PFSK-1 (cell line): ENCODE data around the gene WWC1.

ENCODE experiments used
- FOXP2 ChIP-seq: optimal IDR thresholded peaks from 2 replicates; pipeline ENCODE3; 2011; ENCODE audit warnings: borderline replicate concordance, control low read depth, inconsistent platforms; ENCODE audit not compliant: insufficient read depth; ENCODE audit errors: extremely low read length, extremely low read depth
- POLR2AphosphoS5 ChIP-seq: IDR thresholded peaks from 2 replicates; pipeline ENCODE4 v1.6.1; 2012; ENCODE audit warnings: low read depth, mild to moderate bottlenecking, control low read depth, low read length, moderate library complexity
- SIN3A ChIP-seq: IDR thresholded peaks from 2 replicates; pipeline ENCODE4 v1.6.1; 2012; ENCODE audit warnings: mild to moderate bottlenecking, low read length, moderate library complexity, borderline replicate concordance; ENCODE audit not compliant: insufficient read depth
- TAF1 ChIP-seq: IDR thresholded peaks from 2 replicates; pipeline ENCODE4 v1.6.1; 2012; ENCODE audit warnings: low read length, control low read depth, borderline replicate concordance; ENCODE audit not compliant: insufficient read depth
- TF ChIP-seq, protein P1 (sequence below), 2 experiments: IDR thresholded peaks; 2 replicates each; pipeline versions ENCODE4 v1.6.1 to v1.8.0; 2011 to 2012; ENCODE audit warnings: low read depth in 2 of 2, low read length in 2 of 2, control low read depth in 1 of 2, inconsistent platforms in 1 of 2, mild to moderate bottlenecking in 1 of 2, moderate library complexity in 1 of 2; ENCODE audit not compliant: insufficient read depth in 1 of 2

DNA sequence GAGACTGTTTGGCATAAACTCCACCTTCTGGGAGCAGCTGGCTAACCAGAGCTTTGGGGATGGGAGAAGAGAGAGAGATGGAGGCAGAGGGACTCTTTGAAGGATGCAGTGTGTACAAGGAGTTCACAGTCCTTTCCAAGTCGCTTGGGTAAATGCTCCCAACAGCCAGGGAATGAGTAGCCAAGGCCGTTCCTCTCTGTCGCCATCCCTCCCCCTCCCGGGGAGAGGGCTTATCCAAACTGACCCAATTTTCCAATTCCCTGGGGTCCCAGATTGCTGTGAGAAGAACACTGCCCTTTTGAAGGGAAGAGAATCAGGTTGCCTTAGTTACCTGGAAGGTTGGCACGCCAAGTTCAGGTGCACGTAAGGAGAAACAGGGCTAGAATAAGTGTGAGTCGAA is 7.9 kb downstream of the WWC1 start:
- TF ChIP-seq POLR2AphosphoS5 (no peak), SIN3A (no peak), FOXP2 (no peak), TAF1 (no peak)
- TF ChIP-seq, protein P1, sequence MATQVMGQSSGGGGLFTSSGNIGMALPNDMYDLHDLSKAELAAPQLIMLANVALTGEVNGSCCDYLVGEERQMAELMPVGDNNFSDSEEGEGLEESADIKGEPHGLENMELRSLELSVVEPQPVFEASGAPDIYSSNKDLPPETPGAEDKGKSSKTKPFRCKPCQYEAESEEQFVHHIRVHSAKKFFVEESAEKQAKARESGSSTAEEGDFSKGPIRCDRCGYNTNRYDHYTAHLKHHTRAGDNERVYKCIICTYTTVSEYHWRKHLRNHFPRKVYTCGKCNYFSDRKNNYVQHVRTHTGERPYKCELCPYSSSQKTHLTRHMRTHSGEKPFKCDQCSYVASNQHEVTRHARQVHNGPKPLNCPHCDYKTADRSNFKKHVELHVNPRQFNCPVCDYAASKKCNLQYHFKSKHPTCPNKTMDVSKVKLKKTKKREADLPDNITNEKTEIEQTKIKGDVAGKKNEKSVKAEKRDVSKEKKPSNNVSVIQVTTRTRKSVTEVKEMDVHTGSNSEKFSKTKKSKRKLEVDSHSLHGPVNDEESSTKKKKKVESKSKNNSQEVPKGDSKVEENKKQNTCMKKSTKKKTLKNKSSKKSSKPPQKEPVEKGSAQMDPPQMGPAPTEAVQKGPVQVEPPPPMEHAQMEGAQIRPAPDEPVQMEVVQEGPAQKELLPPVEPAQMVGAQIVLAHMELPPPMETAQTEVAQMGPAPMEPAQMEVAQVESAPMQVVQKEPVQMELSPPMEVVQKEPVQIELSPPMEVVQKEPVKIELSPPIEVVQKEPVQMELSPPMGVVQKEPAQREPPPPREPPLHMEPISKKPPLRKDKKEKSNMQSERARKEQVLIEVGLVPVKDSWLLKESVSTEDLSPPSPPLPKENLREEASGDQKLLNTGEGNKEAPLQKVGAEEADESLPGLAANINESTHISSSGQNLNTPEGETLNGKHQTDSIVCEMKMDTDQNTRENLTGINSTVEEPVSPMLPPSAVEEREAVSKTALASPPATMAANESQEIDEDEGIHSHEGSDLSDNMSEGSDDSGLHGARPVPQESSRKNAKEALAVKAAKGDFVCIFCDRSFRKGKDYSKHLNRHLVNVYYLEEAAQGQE (IDR thresholded peaks at IDR 0.05; ENCODE audit: insufficient read depth in 1 of 2, low read depth in 2 of 2, low read length in 2 of 2) = no peak
